Measurements from ENCODE around the gene MEGF9.

MEGF9 gene

GRCh38 chr9:120713257-120714087 lies 798 bp downstream of the MEGF9 start:
- TF ChIP-seq CTCF (IDR thresholded peaks at IDR 0.05; ENCODE audit: low read depth, low read length) = peak; percentile 20

GRCh38 chr9:120712539-120713031 lies 1.7 kb downstream of the MEGF9 start:
- H3K4me3 ChIP-seq (replicated peaks in 1 of 2; ENCODE audit: low read depth in 2 of 2, low read length in 2 of 2) = peak overlapping the region; percentile 78
- TF ChIP-seq CTCF (IDR thresholded peaks at IDR 0.05; ENCODE audit: low read depth, low read length) = no peak
- no peak for DNase-seq (ENCODE audit: low read depth in 2 of 2)

More at GRCh38 chr9:120713257-120714087, 798 bp downstream of the MEGF9 start:
- peak overlapping the region; percentile 78 for H3K4me3 ChIP-seq (replicated peaks in 1 of 2; ENCODE audit: low read depth in 2 of 2, low read length in 2 of 2)
- DNase-seq (ENCODE audit: low read depth in 2 of 2) = no peak

- DNase-seq (ENCODE audit: low read depth in 2 of 2) = no peak
- no peak for TF ChIP-seq CTCF (IDR thresholded peaks at IDR 0.05; ENCODE audit: low read depth, low read length)
- no peak overlapping the region for H3K4me3 ChIP-seq (replicated peaks in 1 of 2; ENCODE audit: low read depth in 2 of 2, low read length in 2 of 2)
Measured at GRCh38 chr9:120711841-120712538, 2.3 kb downstream of the MEGF9 start.

- no peak for DNase-seq (ENCODE audit: low read depth in 2 of 2)
- no peak overlapping the region for H3K4me3 ChIP-seq (replicated peaks in 1 of 2; ENCODE audit: low read depth in 2 of 2, low read length in 2 of 2)
- no peak for TF ChIP-seq CTCF (IDR thresholded peaks at IDR 0.05; ENCODE audit: low read depth, low read length)
Measured at GRCh38 chr9:120711354-120711753, 2.9 kb downstream of the MEGF9 start.

GRCh38 chr9:120710110-120710981 lies 3.9 kb downstream of the MEGF9 start:
- DNase-seq (ENCODE audit: low read depth in 2 of 2) = peak; percentile 27 to 67
- peak overlapping the region in 1 of 2 donors; percentile 18 for H3K4me3 ChIP-seq (replicated peaks in 1 of 2; ENCODE audit: low read depth in 2 of 2, low read length in 2 of 2)
- no peak for TF ChIP-seq CTCF (IDR thresholded peaks at IDR 0.05; ENCODE audit: low read depth, low read length)

GRCh38 chr9:120708526-120709224 lies 5.6 kb downstream of the MEGF9 start:
- TF ChIP-seq CTCF (IDR thresholded peaks at IDR 0.05; ENCODE audit: low read depth, low read length) = no peak
- H3K4me3 ChIP-seq (replicated peaks in 1 of 2; ENCODE audit: low read depth in 2 of 2, low read length in 2 of 2) = no peak overlapping the region
- DNase-seq (ENCODE audit: low read depth in 2 of 2) = peak; percentile 50 to 66

All from cardiac fibroblast (primary cell).